Esophagus squamous epithelium (tissue), 5 donors: ENCODE measurements around the gene IL17RE. TPM values are rescaled to one million over a fixed set of nuclear protein-coding genes. Genes with fewer than 3 reads are reported as not detected.
"Not testable (repeated sequence)": the region's sequence is repeated elsewhere in the genome, so short reads cannot be mapped to it uniquely, and the experiment has no call there.

Experiments
- DNase-seq: peaks from one replicate; lab custom pipeline; 2025; lab: John Stamatoyannopoulos, UW
- H3K27ac ChIP-seq, 4 donors: fragments of 200-600 bp; sonication (generic); one replicate each; pipeline ENCODE4 v1.5.1; 2016 to 2019; ENCODE audit warnings: mild to moderate bottlenecking in 1 of 4
- H3K27me3 ChIP-seq, 4 donors: fragments of 200-600 bp; sonication (generic); 1 replicate in 3 of 4; 2 replicates in 1 of 4; pipeline versions ENCODE4 v1.5.1 to v1.6.0; 2017 to 2021; ENCODE audit warnings: antibody characterized with exemption in 1 of 4
- H3K36me3 ChIP-seq, 3 donors: fragments of 200-600 bp; sonication (generic); one replicate each; pipeline ENCODE4 v1.5.1; 2016 to 2019
- H3K4me1 ChIP-seq, 3 donors: fragments of 200-600 bp; sonication (generic); one replicate each; pipeline ENCODE4 v1.5.1; 2017 to 2019
- H3K4me3 ChIP-seq, 4 donors: fragments of 200-600 bp; sonication (generic); 1 replicate in 3 of 4; 2 replicates in 1 of 4; pipeline ENCODE4 v1.5.1; 2016 to 2019; ENCODE audit warnings: mild to moderate bottlenecking in 2 of 4, moderate library complexity in 1 of 4
- H3K9me3 ChIP-seq, 3 donors: fragments of 200-600 bp; sonication (generic); one replicate each; pipeline ENCODE4 v1.5.1; 2016 to 2019
- POLR2A ChIP-seq, 4 donors: fragments of 450-650 bp; IDR thresholded peaks; one replicate each; pipeline ENCODE4 v1.6.1; 2017; ENCODE audit warnings: antibody characterized with exemption in 4 of 4, mild to moderate bottlenecking in 4 of 4, moderate library complexity in 3 of 4
- WGBS, 2 donors: methylation state at CpG; one replicate each; pipeline ENCODE4 v1.1.5; 2018; 5-methylcytosine and 5-hydroxymethylcytosine counted together
- intact Hi-C: fragments of 100-400 bp; cut with DNase I; formaldehyde crosslinking; loops from one replicate; pipeline ENCODE4 v1.15.0; 2022
- total RNA-seq, 4 donors: library from RNA; depleted of rRNA; stranded (reverse); fragments of >200 nt; gene quantifications; one replicate each; pipeline ENCODE4 v1.1.0, GENCODE V29; 2016
- TF ChIP-seq, protein P1 (sequence below), 6 experiments: fragments of 450-650 bp in 4 of 6; fragments of 200-600 bp in 2 of 6; sonication (generic) in 2 of 6; IDR thresholded peaks; one replicate each; pipeline ENCODE4 v1.5.1; 2016 to 2019; ENCODE audit warnings: antibody characterized with exemption in 6 of 6, mild to moderate bottlenecking in 4 of 6, moderate library complexity in 4 of 6
- donor health status: DM: yes; HTN: yes; CAD: no.

Gene IL17RE, protein sequence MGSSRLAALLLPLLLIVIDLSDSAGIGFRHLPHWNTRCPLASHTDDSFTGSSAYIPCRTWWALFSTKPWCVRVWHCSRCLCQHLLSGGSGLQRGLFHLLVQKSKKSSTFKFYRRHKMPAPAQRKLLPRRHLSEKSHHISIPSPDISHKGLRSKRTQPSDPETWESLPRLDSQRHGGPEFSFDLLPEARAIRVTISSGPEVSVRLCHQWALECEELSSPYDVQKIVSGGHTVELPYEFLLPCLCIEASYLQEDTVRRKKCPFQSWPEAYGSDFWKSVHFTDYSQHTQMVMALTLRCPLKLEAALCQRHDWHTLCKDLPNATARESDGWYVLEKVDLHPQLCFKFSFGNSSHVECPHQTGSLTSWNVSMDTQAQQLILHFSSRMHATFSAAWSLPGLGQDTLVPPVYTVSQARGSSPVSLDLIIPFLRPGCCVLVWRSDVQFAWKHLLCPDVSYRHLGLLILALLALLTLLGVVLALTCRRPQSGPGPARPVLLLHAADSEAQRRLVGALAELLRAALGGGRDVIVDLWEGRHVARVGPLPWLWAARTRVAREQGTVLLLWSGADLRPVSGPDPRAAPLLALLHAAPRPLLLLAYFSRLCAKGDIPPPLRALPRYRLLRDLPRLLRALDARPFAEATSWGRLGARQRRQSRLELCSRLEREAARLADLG
- 10 to 100 TPM in 3 of 4 donors, 1 to 10 TPM in 1; 7.5 to 15.3 (median 12.1) TPM for total RNA-seq

DNA sequence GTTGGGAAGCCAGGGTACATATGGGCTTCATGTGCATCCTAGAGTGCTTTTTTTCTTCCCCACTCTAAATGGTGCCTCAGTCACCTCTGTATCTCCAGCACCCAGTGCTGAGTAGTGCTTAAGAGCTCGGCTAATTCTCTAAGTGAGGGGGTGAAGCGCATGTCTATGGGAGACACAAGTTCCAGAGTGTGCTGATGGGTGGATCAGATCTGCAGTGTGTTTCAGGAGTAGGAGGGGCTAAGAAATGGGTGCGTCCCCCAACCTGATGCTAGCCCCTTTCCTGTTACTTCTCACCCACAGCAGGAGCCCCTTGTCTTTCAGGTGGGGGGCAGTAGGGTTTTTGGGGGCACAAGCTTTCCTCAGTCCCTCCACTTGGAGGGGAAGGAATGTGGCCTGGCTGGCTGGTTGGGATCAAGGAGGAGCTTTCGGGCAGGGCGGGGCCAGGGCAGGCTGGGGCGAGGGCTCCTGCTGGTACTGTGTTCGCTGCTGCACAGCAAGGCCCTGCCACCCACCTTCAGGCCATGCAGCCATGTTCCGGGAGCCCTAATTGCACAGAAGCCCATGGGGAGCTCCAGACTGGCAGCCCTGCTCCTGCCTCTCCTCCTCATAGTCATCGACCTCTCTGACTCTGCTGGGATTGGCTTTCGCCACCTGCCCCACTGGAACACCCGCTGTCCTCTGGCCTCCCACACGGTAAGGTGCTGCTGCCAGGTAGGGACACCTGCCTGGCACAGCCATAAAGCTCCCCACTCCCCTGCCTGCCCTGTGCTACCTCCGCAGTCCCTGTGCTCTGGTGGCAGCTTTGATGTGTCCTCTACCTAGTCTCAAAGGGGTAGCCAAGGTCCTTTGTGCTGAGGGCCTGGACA lies at the start of gene IL17RE:
IL17RE (plus strand) TSS at position 477 of the 866 bp plus-strand sequence; CDS start at position 562, 85 bp downstream.
- H3K27me3 ChIP-seq, result no peaks in the 10 kb centered on the region
- TF ChIP-seq, protein P1, sequence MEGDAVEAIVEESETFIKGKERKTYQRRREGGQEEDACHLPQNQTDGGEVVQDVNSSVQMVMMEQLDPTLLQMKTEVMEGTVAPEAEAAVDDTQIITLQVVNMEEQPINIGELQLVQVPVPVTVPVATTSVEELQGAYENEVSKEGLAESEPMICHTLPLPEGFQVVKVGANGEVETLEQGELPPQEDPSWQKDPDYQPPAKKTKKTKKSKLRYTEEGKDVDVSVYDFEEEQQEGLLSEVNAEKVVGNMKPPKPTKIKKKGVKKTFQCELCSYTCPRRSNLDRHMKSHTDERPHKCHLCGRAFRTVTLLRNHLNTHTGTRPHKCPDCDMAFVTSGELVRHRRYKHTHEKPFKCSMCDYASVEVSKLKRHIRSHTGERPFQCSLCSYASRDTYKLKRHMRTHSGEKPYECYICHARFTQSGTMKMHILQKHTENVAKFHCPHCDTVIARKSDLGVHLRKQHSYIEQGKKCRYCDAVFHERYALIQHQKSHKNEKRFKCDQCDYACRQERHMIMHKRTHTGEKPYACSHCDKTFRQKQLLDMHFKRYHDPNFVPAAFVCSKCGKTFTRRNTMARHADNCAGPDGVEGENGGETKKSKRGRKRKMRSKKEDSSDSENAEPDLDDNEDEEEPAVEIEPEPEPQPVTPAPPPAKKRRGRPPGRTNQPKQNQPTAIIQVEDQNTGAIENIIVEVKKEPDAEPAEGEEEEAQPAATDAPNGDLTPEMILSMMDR (IDR thresholded peaks at IDR 0.05), result no peak
- TF ChIP-seq POLR2A (IDR thresholded peaks at IDR 0.05), result peak in 1 of 4 donors; percentile 45
- WGBS, 2 donors, result 17 to 20% methylated on average over 5 of the region's 13 CpGs
- peaks cover 0 to 17% (median 0%) of the 10 kb centered on the region in 3 donors for H3K36me3 ChIP-seq
- DNase-seq, result no peak
- intact Hi-C loops, result no loop called here
- no peaks in the 10 kb centered on the region for H3K9me3 ChIP-seq
- H3K4me3 ChIP-seq, result peak within 1 kb of the TSS; percentile 33 to 65 (median 48)
- H3K4me1 ChIP-seq, result peaks cover 11 to 46% (median 23%) of the 10 kb centered on the region in 3 donors
- H3K27ac ChIP-seq, result peak within 1 kb of the TSS; percentile 76 to 83 (median 79)

DNA sequence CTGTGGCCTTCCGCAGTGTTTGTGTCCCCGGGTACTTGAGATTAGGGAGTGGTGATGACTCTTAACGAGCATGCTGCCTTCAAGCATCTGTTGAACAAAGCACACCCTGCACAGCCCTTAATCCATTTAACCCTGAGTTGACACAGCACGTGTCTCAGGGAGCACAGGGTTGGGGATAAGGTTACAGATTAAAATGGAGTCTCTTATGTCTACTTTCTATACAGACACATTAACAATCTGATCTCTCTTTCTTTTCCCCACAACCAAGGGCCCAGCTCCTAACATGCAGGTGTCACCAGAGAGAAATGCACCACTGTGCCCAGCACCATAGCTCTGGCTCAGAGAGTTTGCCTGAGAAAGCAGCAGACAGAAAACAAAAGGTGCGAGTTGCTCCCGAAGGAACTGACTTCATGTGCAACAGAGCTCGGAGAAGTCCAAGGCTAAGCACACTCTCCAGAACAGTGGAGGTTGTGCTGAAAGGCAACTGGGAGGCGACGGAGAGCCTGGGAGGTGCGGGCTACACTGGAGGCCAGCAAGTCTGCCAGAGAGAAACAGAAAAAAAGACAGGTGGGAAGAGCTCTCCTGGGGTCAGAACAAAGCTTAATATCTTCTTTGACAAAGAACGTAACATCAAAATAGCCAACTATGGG lies 48.2 kb upstream of the IL17RE start:
- DNase-seq, H3K9me3 ChIP-seq, intact Hi-C loops, H3K4me3 ChIP-seq, H3K27ac ChIP-seq, H3K27me3 ChIP-seq, H3K36me3 ChIP-seq: not testable (repeated sequence)
- WGBS, 2 donors, result 74 to 86% methylated on average over 10 to 11 of the region's 11 CpGs
- peaks cover 0 to 13% (median 0%) of the 10 kb centered on the region in 3 donors for H3K4me1 ChIP-seq

DNA sequence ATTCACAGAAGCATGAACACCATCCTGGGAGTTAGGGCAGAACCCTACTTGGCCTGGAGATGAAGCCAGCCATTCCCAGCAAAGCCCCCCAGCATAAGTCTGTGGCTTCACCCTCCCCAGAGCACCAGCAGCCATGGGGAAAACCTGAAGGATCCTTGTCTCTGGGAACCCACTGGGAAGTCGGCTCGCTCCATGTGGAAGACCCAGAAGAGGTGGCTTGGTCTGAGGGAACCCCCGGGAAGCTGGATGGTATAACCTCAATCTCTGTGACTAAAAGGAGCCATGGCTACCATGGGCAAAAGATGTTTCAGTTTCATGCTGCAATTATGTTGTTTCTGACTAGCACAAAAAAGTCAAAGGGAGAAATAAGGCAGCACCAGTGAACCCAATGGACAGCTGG lies 47.1 kb upstream of the IL17RE start:
- no peaks in the 10 kb centered on the region for H3K9me3 ChIP-seq
- peaks cover 0 to 13% (median 0%) of the 10 kb centered on the region in 3 donors for H3K4me1 ChIP-seq
- no peaks in the 10 kb centered on the region for H3K27me3 ChIP-seq
- no peak for DNase-seq
- no peaks in the 10 kb centered on the region for H3K36me3 ChIP-seq
- H3K4me3 ChIP-seq, result no peak overlapping the region
- intact Hi-C loops, result no loop called here
- TF ChIP-seq, protein P1 (IDR thresholded peaks at IDR 0.05), result no peak
- no peak for TF ChIP-seq POLR2A (IDR thresholded peaks at IDR 0.05)
- 100% methylated on average over 1 of the region's 3 CpGs; no CpG with 5 or more reads in 1 of the 2 donors for WGBS, 2 donors
- no peak overlapping the region for H3K27ac ChIP-seq

DNA sequence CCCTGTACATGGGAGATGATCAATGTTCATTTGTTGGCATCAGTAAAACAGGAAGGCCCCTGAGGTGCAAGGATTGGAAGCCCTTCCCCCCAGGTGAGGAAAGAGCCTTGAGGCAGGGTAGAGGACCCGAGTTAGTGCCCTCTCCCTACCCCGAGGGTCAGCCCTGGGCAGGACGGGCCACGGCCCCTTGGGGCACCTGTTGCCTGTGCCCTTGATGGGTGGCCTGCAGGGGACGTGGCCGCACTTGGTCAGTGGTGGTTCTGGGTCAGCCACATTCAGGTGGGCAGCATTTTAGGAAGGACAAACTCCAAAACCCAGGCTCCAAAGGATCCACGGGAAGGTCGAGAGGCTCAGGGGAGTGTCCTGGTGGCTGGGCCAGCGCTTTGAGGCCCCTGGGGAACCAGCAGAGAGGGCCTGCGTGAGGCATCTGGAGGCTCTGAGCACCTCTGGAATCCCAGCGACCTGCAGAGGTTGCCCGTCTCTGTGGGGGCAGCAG lies 43.1 kb upstream of the IL17RE start:
- TF ChIP-seq, protein P1 (IDR thresholded peaks at IDR 0.05), result no peak
- TF ChIP-seq POLR2A (IDR thresholded peaks at IDR 0.05), result no peak
- intact Hi-C loops, result no loop called here
- Histone ChIP-seq H3K36me3 (no peaks in the 10 kb centered on the region), H3K4me3 (no peak overlapping the region), H3K9me3 (no peaks in the 10 kb centered on the region), H3K27ac (no peak overlapping the region), H3K4me1 (peaks cover 10 to 25% (median 14%) of the 10 kb centered on the region in 3 donors), H3K27me3 (peaks cover 0 to 20% (median 0%) of the 10 kb centered on the region in 4 donors)
- no peak for DNase-seq
- WGBS, 2 donors, result 93% methylated on average over 3 of the region's 12 CpGs; no CpG with 5 or more reads in 1 of the 2 donors
